ENCODE measurements around the gene SPECC1L. TPM values are rescaled to one million over a fixed set of nuclear protein-coding genes. Genes with fewer than 3 reads are reported as not detected.

The SPECC1L gene
- total and polyA plus RNA-seq, 2 of the 8 experiments (the other 6 are each of a cell fraction or from before 2014, with no cell fraction given) = 15.7 to 61.6 TPM

GRCh38 chr22:24389680-24390079 is 119.0 kb downstream of the SPECC1L start (continued):
- no peak for TF ChIP-seq CHD7 (IDR thresholded peaks at IDR 0.05; ENCODE audit: insufficient replicate concordance, low read length)
- TF ChIP-seq TEAD4 (IDR thresholded peaks at IDR 0.05; ENCODE audit: low read depth, low read length) = no peak
- no peak for TF ChIP-seq TAF1 (IDR thresholded peaks at IDR 0.05; ENCODE audit: low read depth, low read length)
- no peak for TF ChIP-seq RAD21 (IDR thresholded peaks at IDR 0.05 in 1 of 2, conservative IDR thresholded peaks at IDR 0.05 in 1 of 2; ENCODE audit: low read depth in 2 of 2, low read length in 2 of 2)
- TF ChIP-seq GTF2F1 (IDR thresholded peaks at IDR 0.05; ENCODE audit: borderline replicate concordance, low read depth, low read length) = no peak
- no peak for TF ChIP-seq SRF (IDR thresholded peaks at IDR 0.05; ENCODE audit: low read depth, low read length)
- TF ChIP-seq FOSL1 (IDR thresholded peaks at IDR 0.05; ENCODE audit: insufficient read depth, low read depth, low read length) = no peak
- no peak for TF ChIP-seq RFX5 (IDR thresholded peaks at IDR 0.05; ENCODE audit: borderline replicate concordance, low read depth, low read length)
- no peak for TF ChIP-seq YY1 (IDR thresholded peaks at IDR 0.05; ENCODE audit: low read depth, low read length)
- no peak for TF ChIP-seq SP4 (IDR thresholded peaks at IDR 0.05; ENCODE audit: low read length)
- no peak for TF ChIP-seq SUZ12 (IDR thresholded peaks at IDR 0.05; ENCODE audit: low read length)
- no peak for TF ChIP-seq RBBP5 (IDR thresholded peaks at IDR 0.05; ENCODE audit: borderline replicate concordance, low read depth, low read length)
- TF ChIP-seq BCL11A (IDR thresholded peaks at IDR 0.05; ENCODE audit: low read depth in 2 of 2, low read length in 2 of 2) = no peak
